ENCODE measurements around the gene INO80B.
"Not testable (repeated sequence)": the region's sequence is repeated elsewhere in the genome, so short reads cannot be mapped to it uniquely, and the experiment has no call there.

The INO80B gene

GRCh38 chr2:74426181-74426758 lies 28.6 kb upstream of the INO80B start:
- DNase-seq (ENCODE audit: low read depth): no peak

GRCh38 chr2:74427551-74427950 lies 27.3 kb upstream of the INO80B start:
- DNase-seq (ENCODE audit: low read depth): no peak

GRCh38 chr2:74428675-74429074 lies 26.2 kb upstream of the INO80B start:
- no peak for DNase-seq (ENCODE audit: low read depth)

GRCh38 chr2:74429487-74430451 lies 25.1 kb upstream of the INO80B start:
- DNase-seq (ENCODE audit: low read depth): no peak

GRCh38 chr2:74430502-74430901 lies 24.4 kb upstream of the INO80B start:
- DNase-seq (ENCODE audit: low read depth): no peak

GRCh38 chr2:74436111-74436805 lies 18.6 kb upstream of the INO80B start:
- DNase-seq (ENCODE audit: low read depth): no peak

GRCh38 chr2:74436848-74437695 lies 17.8 kb upstream of the INO80B start:
- DNase-seq (ENCODE audit: low read depth): no peak

- no peak for DNase-seq (ENCODE audit: low read depth)
Observed at GRCh38 chr2:74438248-74438647, 16.6 kb upstream of the INO80B start.

GRCh38 chr2:74439373-74439772 lies 15.5 kb upstream of the INO80B start:
- DNase-seq (ENCODE audit: low read depth): no peak

GRCh38 chr2:74439803-74440377 lies 15.0 kb upstream of the INO80B start:
- DNase-seq (ENCODE audit: low read depth): peak; percentile 36

GRCh38 chr2:74440378-74441169 lies 14.3 kb upstream of the INO80B start:
- peak; percentile 68 for DNase-seq (ENCODE audit: low read depth)

GRCh38 chr2:74441170-74441689 lies 13.7 kb upstream of the INO80B start:
- no peak for DNase-seq (ENCODE audit: low read depth)

- no peak for DNase-seq (ENCODE audit: low read depth)
Observed at GRCh38 chr2:74441690-74442482, 13.0 kb upstream of the INO80B start, which contains the start of gene RTKN. TSS of gene RTKN (minus strand) at chr2:74441937. CDS start at chr2:74441816, 121 bp downstream.

GRCh38 chr2:74442483-74443297 lies 12.2 kb upstream of the INO80B start:
- DNase-seq (ENCODE audit: low read depth): not testable (repeated sequence)

GRCh38 chr2:74444498-74445318 lies 10.2 kb upstream of the INO80B start:
- DNase-seq (ENCODE audit: low read depth): no peak

GRCh38 chr2:74447230-74447999 lies 7.5 kb upstream of the INO80B start:
- no peak for DNase-seq (ENCODE audit: low read depth)

GRCh38 chr2:74448771-74449170 lies 6.1 kb upstream of the INO80B start:
- DNase-seq (ENCODE audit: low read depth): no peak
